ENCODE results near the gene HOXA1.

HOXA1 gene

DNA sequence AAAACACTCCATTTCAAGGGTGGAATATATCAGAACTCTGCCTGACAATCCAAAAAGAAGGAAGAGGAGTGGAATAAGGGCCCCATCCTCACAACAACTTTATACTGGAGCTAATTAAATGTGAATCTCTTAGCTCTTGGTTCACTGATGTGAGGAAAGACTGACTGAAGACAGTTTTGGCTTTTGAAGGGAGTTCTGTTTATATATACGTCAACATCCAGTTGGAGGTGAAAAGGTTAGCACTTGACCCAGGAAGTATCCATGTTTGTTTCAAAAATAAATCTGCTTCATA is 3.0 kb downstream of the HOXA1 start:
- no peak for DNase-seq (ENCODE audit: low spot score)

DNA sequence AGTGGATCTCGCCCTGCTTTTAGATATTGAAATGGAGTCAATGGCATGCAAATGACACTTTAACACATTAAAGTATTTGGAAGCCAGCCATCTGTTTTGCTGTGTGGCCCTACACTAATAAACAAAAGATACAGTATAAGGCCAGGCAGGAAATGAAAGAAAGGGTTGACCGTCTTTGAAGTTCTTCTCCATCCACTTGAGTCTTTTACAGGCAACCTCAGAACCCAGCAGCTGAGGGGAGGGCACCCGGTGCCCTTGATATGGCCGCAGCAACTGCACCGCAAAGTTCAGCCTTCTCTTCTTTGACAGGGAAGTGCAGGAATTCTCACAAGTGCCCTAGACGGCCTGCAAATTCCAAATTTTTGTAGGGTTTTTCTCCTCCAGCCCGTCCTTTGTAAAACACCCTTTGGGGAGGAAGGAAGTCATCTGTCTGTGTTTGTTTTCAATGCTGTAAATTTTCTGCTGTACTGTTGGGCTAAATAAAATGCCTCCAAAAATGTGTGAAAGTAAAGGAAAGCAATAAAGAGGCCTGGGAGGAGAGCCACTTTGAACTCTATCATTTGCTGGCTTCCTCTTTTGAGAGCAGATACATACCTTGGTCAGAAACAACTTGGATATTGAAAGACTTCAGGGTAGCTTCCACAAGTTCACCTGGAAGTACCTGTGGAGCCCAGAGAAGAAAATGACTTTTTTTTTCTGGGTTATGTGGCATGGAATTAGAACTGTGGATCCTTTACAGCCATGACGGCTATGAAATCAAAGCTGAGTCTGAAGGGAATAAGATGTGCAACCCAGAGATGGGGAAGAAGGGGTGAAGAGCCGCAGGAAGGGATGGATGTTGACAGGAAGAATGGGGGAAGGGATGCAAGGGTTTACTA is 3.6 kb downstream of the HOXA1 start:
- no peak for DNase-seq (ENCODE audit: low spot score)

DNA sequence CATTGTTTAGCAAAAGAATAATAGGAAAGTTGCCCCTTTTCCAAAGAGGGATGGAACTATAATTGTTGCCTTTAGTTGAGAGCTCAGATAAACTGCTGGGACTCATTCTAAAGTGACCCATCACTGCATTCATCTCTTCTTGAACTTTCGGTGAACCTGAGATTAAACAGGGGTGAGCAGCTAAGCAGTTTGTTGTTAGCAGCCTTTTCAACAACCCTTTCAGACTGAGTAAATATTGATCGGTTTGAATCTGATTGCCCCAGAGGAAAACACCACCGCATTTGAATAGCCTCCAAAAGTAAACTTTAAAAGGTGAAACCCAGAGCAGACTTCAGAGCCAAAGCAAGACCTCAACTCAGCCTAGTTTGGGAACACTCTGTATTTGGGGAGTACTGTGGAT is 4.7 kb downstream of the HOXA1 start:
- no peak for DNase-seq (ENCODE audit: low spot score)

GRCh38 chr7:27088002-27088922 is 7.5 kb downstream of the HOXA1 start:
- DNase-seq (ENCODE audit: low spot score) = no peak

DNA sequence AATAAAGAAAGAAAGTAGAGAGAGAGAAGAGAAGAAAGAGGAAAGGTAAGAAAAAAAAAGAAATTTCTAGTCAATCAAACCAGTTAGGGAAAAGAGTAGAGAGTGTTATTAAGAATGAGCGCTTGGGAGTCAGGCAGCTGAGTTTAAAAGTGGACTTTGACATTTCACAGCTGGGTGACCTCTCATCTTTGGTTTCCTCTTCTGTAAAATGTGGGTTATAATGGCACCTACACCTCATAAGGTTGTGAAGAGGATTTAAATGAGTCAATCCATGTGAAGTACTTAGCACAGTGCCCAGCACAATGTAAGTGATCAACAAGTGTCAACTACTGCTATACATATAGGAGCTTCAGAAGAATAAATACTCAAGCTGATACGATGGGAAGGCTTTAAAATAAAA is 12.2 kb downstream of the HOXA1 start:
- no peak for DNase-seq (ENCODE audit: low spot score)

DNA sequence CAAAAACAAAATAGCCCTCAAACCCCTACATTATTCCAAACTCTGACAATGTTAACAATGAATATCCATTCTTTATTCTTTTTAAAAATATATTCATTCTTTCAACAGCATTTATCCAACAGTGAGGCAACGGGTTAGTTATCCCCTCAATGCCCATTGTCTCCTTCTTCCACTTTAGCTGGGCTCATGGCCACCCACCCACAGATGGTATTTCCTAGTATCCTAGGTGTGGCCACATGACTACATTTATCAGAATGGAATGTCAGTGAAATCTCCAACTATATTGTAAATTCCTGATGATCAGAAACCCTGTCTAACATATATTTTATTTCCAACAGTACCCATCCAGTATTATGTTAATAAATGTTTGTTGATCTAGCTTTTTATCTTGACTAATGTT is 13.6 kb downstream of the HOXA1 start:
- DNase-seq (ENCODE audit: low spot score) = no peak

GRCh38 chr7:27080844-27081436 is 14.9 kb downstream of the HOXA1 start:
- no peak for DNase-seq (ENCODE audit: low spot score)

DNA sequence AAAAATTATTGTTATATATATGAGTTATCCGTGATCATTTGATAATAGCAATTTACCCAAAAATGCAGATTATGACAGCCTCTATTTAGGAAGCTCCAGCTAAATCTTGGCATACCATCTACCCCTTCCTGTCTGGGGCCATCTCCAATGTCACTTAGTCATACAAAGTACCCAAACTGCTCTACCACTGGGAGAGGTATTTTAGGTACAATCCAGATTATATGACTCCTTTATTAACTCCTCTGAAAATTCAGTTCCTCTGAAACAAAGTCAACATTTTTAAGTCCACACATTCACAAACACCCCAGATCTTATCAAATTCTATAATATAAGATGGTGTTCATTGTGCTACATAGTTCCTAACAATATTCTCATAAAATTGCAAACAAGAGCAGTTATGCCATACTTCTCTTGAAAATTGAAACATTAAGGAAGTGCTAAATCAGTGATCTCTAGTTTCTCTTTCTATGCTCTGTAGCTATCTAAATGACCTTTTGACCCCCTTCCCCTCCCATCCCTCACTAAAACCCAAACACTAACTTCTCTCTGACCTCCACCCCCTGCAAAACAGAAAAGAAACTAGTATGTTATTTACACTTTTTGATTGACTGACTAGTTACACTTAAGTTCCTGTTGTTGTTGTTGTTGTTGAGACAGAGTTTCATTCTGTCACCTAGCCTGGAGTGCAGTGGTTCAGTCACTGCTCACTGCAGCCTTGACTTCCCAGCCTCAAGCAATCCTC is 16.4 kb downstream of the HOXA1 start:
- no peak for DNase-seq (ENCODE audit: low spot score)

- DNase-seq (ENCODE audit: low spot score) = no peak
Observed at GRCh38 chr7:27078616-27079233, 17.1 kb downstream of the HOXA1 start.

GRCh38 chr7:27073076-27073475 is 22.7 kb downstream of the HOXA1 start:
- DNase-seq (ENCODE audit: low spot score) = no peak

- no peak for DNase-seq (ENCODE audit: low spot score)
Observed at GRCh38 chr7:27071622-27072390, 24.0 kb downstream of the HOXA1 start.

GRCh38 chr7:27068259-27068658 is 27.5 kb downstream of the HOXA1 start:
- DNase-seq (ENCODE audit: low spot score) = no peak

DNA sequence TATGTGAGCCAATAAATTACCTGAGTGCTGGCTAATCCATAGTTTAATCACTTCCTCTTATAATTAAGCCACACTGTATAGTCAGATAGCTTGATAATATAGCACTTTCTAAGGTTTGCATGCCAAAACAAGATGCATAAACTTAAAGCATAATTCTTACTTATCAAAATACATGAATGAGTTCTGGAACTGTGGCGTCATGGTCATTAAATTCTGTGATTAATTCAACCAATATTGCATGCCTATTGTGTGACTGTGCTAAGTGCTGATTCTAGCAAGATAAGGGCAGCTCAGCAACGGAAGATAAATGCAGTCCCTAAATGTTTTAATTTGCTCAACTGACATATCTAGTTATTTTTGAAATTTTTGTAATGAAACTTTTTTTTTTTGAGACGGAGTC is 29.7 kb downstream of the HOXA1 start:
- DNase-seq (ENCODE audit: low spot score) = no peak

DNA sequence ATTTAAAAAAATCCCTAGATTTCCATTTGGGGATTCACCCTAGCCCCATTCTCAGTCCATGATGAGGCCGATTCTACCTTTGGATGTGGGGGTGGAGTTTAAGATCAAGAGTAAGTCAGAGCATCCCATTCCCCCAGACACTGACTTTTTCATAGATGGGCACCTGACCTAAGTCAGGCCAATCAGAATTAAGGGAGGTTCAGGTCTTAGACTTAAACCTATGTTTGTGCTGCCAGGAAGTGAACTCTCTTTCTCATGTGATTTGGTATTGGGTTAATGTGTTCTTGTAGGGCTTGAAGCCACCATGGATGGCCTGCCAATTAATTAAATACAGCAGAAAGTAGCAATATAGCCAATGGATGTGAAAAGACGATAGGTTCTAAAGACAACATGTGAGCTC is 30.1 kb downstream of the HOXA1 start:
- DNase-seq (ENCODE audit: low spot score) = no peak

DNA sequence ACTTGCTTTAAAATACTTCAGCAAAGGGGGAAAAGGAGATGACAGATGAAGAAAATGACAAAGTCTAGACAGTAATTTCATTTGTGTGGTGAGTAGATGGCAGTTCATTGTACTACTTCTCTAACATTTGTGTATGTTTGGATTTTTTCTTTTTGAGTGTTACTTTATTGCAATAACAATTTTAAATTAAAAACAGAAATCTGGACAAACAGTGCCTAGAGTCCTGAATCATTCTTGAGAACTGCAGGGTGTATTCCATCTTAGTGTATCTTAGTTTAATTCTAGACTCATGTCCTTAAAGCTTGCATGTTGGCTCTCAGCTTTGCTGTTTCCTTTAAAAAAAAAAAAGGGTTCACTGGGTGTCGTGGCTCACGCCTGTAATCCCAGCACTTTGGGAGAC is 31.1 kb downstream of the HOXA1 start:
- no peak for DNase-seq (ENCODE audit: low spot score)

- no peak for DNase-seq (ENCODE audit: low spot score)
Observed at GRCh38 chr7:27064159-27064558, 31.6 kb downstream of the HOXA1 start.

GRCh38 chr7:27062946-27063345 is 32.9 kb downstream of the HOXA1 start:
- no peak for DNase-seq (ENCODE audit: low spot score)

- no peak for DNase-seq (ENCODE audit: low spot score)
Observed at GRCh38 chr7:27053153-27053552, 42.6 kb downstream of the HOXA1 start.

DNA sequence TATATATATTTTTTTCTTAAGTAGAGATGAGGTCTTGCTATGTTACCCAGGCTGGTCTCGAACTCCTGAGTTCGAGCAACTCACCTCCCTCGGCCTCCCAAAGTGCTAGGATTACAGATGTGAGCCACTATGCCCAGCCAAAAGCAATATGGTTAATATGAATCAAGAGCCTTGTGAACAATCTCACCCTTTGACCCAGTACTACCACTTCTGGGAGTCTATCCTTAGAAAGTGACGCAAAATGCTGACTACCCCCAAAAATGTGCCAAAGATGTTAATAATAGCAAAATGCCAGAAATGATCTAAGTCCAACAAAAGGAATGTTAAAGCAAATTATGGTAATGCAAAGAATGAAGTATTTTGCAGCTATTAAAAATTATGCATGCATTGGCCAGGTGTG is 44.3 kb downstream of the HOXA1 start:
- DNase-seq (ENCODE audit: low spot score) = no peak

- DNase-seq (ENCODE audit: low spot score) = no peak
Observed at GRCh38 chr7:27048438-27048837, 47.4 kb downstream of the HOXA1 start.

All from Ammon's horn (tissue), 1 donor.